ENCODE measurements around the gene C1QA. TPM values are rescaled to one million over a fixed set of nuclear protein-coding genes. Genes with fewer than 3 reads are reported as not detected.

The C1QA gene
- total RNA-seq, 4 donors from 2014 or later = 273 to 435 (median 364) TPM

GRCh38 chr1:22629886-22630285 is 6.5 kb upstream of the C1QA start:
- DNase-seq (ENCODE audit: low spot score) (no peak), ATAC-seq (ENCODE audit: low FRiP score) (no peak)
- TF ChIP-seq CTCF (IDR thresholded peaks at IDR 0.05) = no peak

DNA sequence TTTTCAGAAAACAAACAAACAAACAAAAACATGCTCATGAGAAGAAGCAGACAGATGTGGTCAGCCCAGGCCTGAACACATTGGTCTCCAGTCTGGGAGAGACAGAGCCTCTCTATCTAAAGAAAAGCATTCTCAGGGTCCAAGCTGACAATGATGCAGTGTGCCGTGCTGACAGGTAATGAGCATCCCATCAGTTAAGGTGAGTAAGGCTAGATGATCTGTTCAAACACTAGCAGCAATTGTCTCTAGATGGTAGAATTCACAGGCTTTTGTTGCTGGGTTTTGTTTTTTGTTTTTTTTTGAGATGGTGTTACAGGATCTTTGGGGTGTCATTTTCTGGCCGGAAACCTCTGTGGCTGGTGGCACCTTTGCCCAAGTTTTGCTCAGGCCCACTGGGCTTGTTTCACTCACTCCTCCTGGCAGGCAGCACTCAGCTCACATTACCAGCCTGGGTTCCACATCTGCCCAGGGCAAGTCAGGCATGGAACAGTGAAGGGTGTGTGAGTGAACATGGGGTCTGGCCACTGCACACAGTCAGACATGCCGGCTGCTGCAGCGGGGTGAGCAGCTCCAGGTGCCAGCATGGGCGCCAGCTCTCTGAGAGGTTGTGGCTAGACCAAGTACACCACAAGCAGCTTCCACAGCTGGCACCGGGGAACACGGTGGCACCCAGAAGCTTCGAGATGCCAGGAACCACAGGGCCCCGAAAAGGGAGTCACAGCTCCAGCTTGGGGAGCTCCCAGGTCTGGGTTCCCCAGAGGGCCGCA is 2.5 kb upstream of the C1QA start:
- no peak for TF ChIP-seq CTCF (IDR thresholded peaks at IDR 0.05)
- ATAC-seq (ENCODE audit: low FRiP score) = no peak
- no peak for DNase-seq (ENCODE audit: low spot score)

DNA sequence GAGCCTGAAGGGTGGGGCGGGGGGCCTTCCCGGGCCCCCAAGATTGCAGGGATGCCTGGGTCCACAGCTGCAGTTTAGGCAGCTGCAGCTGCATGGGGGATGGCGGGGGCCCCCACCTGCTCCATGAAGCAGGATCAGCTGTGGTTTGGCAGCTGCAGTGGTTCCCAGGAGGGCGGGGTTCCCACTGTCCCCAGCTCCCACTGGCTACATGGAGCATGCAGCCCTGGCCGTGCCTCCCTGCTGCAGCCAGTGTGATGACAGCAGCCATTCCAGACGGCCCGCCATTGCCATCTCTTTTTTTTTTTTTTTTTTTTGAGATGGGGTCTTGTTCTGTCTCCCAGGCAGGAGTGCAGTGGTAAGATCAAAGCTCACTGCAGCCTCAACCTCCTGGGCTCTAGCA is 992 bp upstream of the C1QA start:
- TF ChIP-seq CTCF (IDR thresholded peaks at IDR 0.05) = no peak
- DNase-seq (ENCODE audit: low spot score) (no peak), ATAC-seq (ENCODE audit: low FRiP score) (no peak)

- ATAC-seq (ENCODE audit: low FRiP score) = no peak
- DNase-seq (ENCODE audit: low spot score) = no peak
- no peak for TF ChIP-seq CTCF (IDR thresholded peaks at IDR 0.05)
Measured at GRCh38 chr1:22636927-22637326, 499 bp downstream of the C1QA start.

GRCh38 chr1:22637907-22638445 is 1.5 kb downstream of the C1QA start:
- no peak for TF ChIP-seq CTCF (IDR thresholded peaks at IDR 0.05)
- no peak for DNase-seq (ENCODE audit: low spot score)
- ATAC-seq (ENCODE audit: low FRiP score) = no peak

GRCh38 chr1:22638476-22639234 is 2.2 kb downstream of the C1QA start:
- DNase-seq (ENCODE audit: low spot score) (no peak), ATAC-seq (ENCODE audit: low FRiP score) (no peak)
- TF ChIP-seq CTCF (IDR thresholded peaks at IDR 0.05) = no peak
